IMR-90 (cell line): Measurements from ENCODE around the gene UBXN6. TPM values are rescaled to one million over a fixed set of nuclear protein-coding genes. Genes with fewer than 3 reads are reported as not detected.

ENCODE experiments used
- ATAC-seq: fragments of 200-7000 bp; cut with Tn5 transposase; 2 replicates; pipeline ENCODE4 v1.9.1; 2020; ENCODE audit warnings: low read depth, mild to moderate bottlenecking, moderate library complexity
- BruUV-seq: library from RNA; stranded (reverse); fragments of 400-500 nt; replicated peaks from 2 replicates; lab custom pipeline; 2021; lab: Mats Ljungman, UMichigan
- CTCF ChIA-PET: fragments of 300-600 bp; formaldehyde crosslinking; extraction: SDS; loops from one replicate; lab custom pipeline; 2021; ENCODE audit warnings: antibody characterized with exemption; lab: Yijun Ruan, JAX
- POLR2A ChIA-PET: fragments of 300-600 bp; sonication (Branson Sonifier 250); formaldehyde crosslinking; loops from one replicate; lab custom pipeline; 2022; ENCODE audit warnings: antibody characterized with exemption; ENCODE audit not compliant: unreplicated experiment; lab: Charles Lee
- DNase-seq: peaks from one replicate; pipeline ENCODE4 v3.0.0; 2013
- H2AFZ ChIP-seq: replicated peaks from 2 replicates; pipeline ENCODE3; 2013; ENCODE audit warnings: low read length, mild to moderate bottlenecking; ENCODE audit not compliant: poor library complexity
- H2AK5ac ChIP-seq: 2 replicates; pipeline ENCODE4 v1.6.1; 2013; ENCODE audit warnings: low read depth, low read length, inconsistent platforms
- H2AK9ac ChIP-seq: replicated peaks from 2 replicates; pipeline ENCODE3; 2013; ENCODE audit warnings: mild to moderate bottlenecking, low read depth, low read length, moderate library complexity; ENCODE audit not compliant: poor library complexity
- H2BK120ac ChIP-seq: 2 replicates; pipeline ENCODE4 v1.6.1; 2013; ENCODE audit warnings: low read depth, low read length, inconsistent platforms
- H2BK15ac ChIP-seq: 3 replicates; pipeline ENCODE4 v1.6.1; 2013; ENCODE audit warnings: low read depth, low read length, inconsistent platforms
- H2BK20ac ChIP-seq: 2 replicates; pipeline ENCODE4 v1.6.1; 2013; ENCODE audit warnings: low read depth, mild to moderate bottlenecking, inconsistent platforms, low read length, moderate library complexity
- H2BK5ac ChIP-seq: 2 replicates; pipeline ENCODE4 v1.6.1; 2013; ENCODE audit warnings: mild to moderate bottlenecking, low read depth, low read length, inconsistent platforms; ENCODE audit not compliant: poor library complexity, severe bottlenecking
- H3K14ac ChIP-seq: replicated peaks from 2 replicates; pipeline ENCODE4 v1.6.1; 2013; ENCODE audit warnings: low read depth, low read length, inconsistent platforms
- H3K18ac ChIP-seq: 2 replicates; pipeline ENCODE4 v1.6.1; 2013; ENCODE audit warnings: low read depth, low read length, control low read depth
- H3K23ac ChIP-seq: 2 replicates; pipeline ENCODE4 v1.6.1; 2013; ENCODE audit warnings: low read depth, low read length, inconsistent platforms
- H3K27ac ChIP-seq: 2 replicates; pipeline ENCODE4 v1.5.1; 2013; ENCODE audit warnings: mild to moderate bottlenecking, control low read depth, low read length; ENCODE audit not compliant: insufficient read depth
- H3K27me3 ChIP-seq: 2 replicates; pipeline ENCODE4 v1.6.1; 2013; ENCODE audit warnings: low read length; ENCODE audit not compliant: control insufficient read depth, insufficient read depth
- H3K36me3 ChIP-seq: 2 replicates; pipeline ENCODE4 v1.6.1; 2013; ENCODE audit warnings: low read length, mixed read lengths; ENCODE audit not compliant: control insufficient read depth, insufficient read depth
- H3K4ac ChIP-seq: 2 replicates; pipeline ENCODE4 v1.6.1; 2013; ENCODE audit warnings: low read depth, low read length, inconsistent platforms
- H3K4me1 ChIP-seq: 2 replicates; pipeline ENCODE4 v1.6.1; 2013; ENCODE audit warnings: low read length, mixed read lengths; ENCODE audit not compliant: control insufficient read depth, insufficient read depth
- H3K4me2 ChIP-seq: 2 replicates; pipeline ENCODE4 v1.6.1; 2013; ENCODE audit warnings: low read depth, mild to moderate bottlenecking, control low read depth, low read length, moderate library complexity
- H3K4me3 ChIP-seq: 2 replicates; pipeline ENCODE4 v1.5.1; 2013; ENCODE audit warnings: low read depth, mild to moderate bottlenecking, control low read depth, low read length, moderate library complexity; ENCODE audit not compliant: insufficient read depth
- H3K56ac ChIP-seq: 2 replicates; pipeline ENCODE4 v1.6.1; 2013; ENCODE audit warnings: low read length, inconsistent platforms; ENCODE audit not compliant: insufficient read depth; ENCODE audit errors: extremely low read depth
- H3K79me1 ChIP-seq, 2 experiments: 2 replicates each; pipeline ENCODE4 v1.6.1; 2013; ENCODE audit warnings: low read length in 2 of 2, inconsistent platforms in 1 of 2, low read depth in 1 of 2
- H3K9ac ChIP-seq: 2 replicates; pipeline ENCODE4 v1.6.1; 2013; ENCODE audit warnings: low read depth, low read length, control low read depth
- H3K9me1 ChIP-seq: 2 replicates; pipeline ENCODE4 v1.6.1; 2013; ENCODE audit warnings: low read length, inconsistent platforms; ENCODE audit not compliant: insufficient read depth
- H3K9me3 ChIP-seq: 2 replicates; pipeline ENCODE4 v1.6.1; 2013; ENCODE audit warnings: low read length; ENCODE audit not compliant: control insufficient read depth, insufficient read depth
- H4K20me1 ChIP-seq: 2 replicates; pipeline ENCODE4 v1.6.1; 2013; ENCODE audit warnings: low read length, inconsistent platforms; ENCODE audit not compliant: insufficient read depth
- H4K5ac ChIP-seq: 2 replicates; pipeline ENCODE4 v1.6.1; 2013; ENCODE audit warnings: mild to moderate bottlenecking, low read depth, low read length, control low read depth
- H4K8ac ChIP-seq, 2 experiments: 2 replicates each; pipeline ENCODE4 v1.6.1; 2013; ENCODE audit warnings: low read depth in 2 of 2, low read length in 2 of 2, control low read depth in 1 of 2, inconsistent platforms in 1 of 2
- H4K91ac ChIP-seq: 2 replicates; pipeline ENCODE4 v1.6.1; 2013; ENCODE audit warnings: low read depth, low read length, inconsistent platforms; ENCODE audit not compliant: insufficient read depth
- BHLHE40 ChIP-seq: fragments of 150-350 bp; IDR thresholded peaks from 2 replicates; pipeline ENCODE4 v1.6.1; 2016; ENCODE audit warnings: mild to moderate bottlenecking, low read depth, low read length
- CHD1 ChIP-seq: IDR thresholded peaks from 2 replicates; pipeline ENCODE4 v1.6.1; 2012; ENCODE audit warnings: low read depth, low read length, improper control_type of control experiment
- FOS ChIP-seq: fragments of 150-350 bp; IDR thresholded peaks from 2 replicates; pipeline ENCODE4 v1.6.1; 2016; ENCODE audit warnings: low read depth, low read length
- MAFK ChIP-seq: IDR thresholded peaks from 2 replicates; pipeline ENCODE4 v1.6.1; 2012; ENCODE audit warnings: low read depth, low read length, improper control_type of control experiment
- MAZ ChIP-seq: IDR thresholded peaks from 2 replicates; pipeline ENCODE4 v1.6.1; 2012; ENCODE audit warnings: low read depth, mild to moderate bottlenecking, low read length, improper control_type of control experiment, moderate library complexity, borderline replicate concordance
- MXI1 ChIP-seq: IDR thresholded peaks from 2 replicates; pipeline ENCODE4 v1.6.1; 2012; ENCODE audit warnings: low read depth, mild to moderate bottlenecking, low read length, moderate library complexity, borderline replicate concordance
- NFE2L2 ChIP-seq: fragments of 150-350 bp; IDR thresholded peaks from 2 replicates; pipeline ENCODE4 v1.6.1; 2016; ENCODE audit warnings: low read depth, mild to moderate bottlenecking, low read length
- POLR2A ChIP-seq: IDR thresholded peaks from 2 replicates; pipeline ENCODE4 v1.6.1; 2012; ENCODE audit warnings: mild to moderate bottlenecking, low read depth, low read length
- RFX5 ChIP-seq: IDR thresholded peaks from 2 replicates; pipeline ENCODE4 v1.8.0; 2012; ENCODE audit warnings: low read depth, mild to moderate bottlenecking, low read length, moderate library complexity
- SMC3 ChIP-seq: fragments of 150-350 bp; IDR thresholded peaks from 2 replicates; pipeline ENCODE4 v1.6.1; 2016; ENCODE audit warnings: low read depth, mild to moderate bottlenecking, antibody characterized with exemption, low read length, moderate library complexity
- USF2 ChIP-seq: fragments of 150-350 bp; IDR thresholded peaks from 2 replicates; pipeline ENCODE4 v1.6.1; 2017; ENCODE audit warnings: mild to moderate bottlenecking, antibody characterized with exemption, low read length, low read depth
- WGBS, 2 experiments: methylation state at CpG; one replicate each; pipeline versions ENCODE4 v1.1.5 to v1.1.7; 2013; ENCODE audit warnings: missing lambda C conversion rate in 2 of 2; ENCODE audit not compliant: insufficient read length in 1 of 2; ENCODE audit errors: extremely low coverage in 2 of 2; 5-methylcytosine and 5-hydroxymethylcytosine counted together
- dilution Hi-C: fragments of 300-500 bp; cut with HindIII; formaldehyde crosslinking; loops from one replicate; pipeline ENCODE4 v1.14.3; 2018; ENCODE audit warnings: low sequenced_read_pairs; ENCODE audit not compliant: unreplicated experiment
- in situ Hi-C: fragments of 300-500 bp; cut with MboI; formaldehyde crosslinking; loops from 3 replicates; pipeline ENCODE4 v1.14.3; 2019; ENCODE audit warnings: low sequenced_read_pairs, inconsistent platforms, mixed read lengths
- intact Hi-C: fragments of 100-400 bp; cut with micrococcal nuclease; formaldehyde crosslinking; loops from 2 replicates; pipeline ENCODE4 v1.10.0; 2022
- polyA plus RNA-seq, 3 experiments: library from polyadenylated mRNA; depleted of rRNA; stranded (reverse); fragments of >200 nt; gene quantifications; 2 replicates each; pipeline ENCODE4 v1.2.3, GENCODE V29; 2012; ENCODE audit warnings: low replicate concordance in 1 of 3
- total RNA-seq: library from RNA; depleted of rRNA; stranded (reverse); fragments of >200 nt; gene quantifications from 2 replicates; pipeline ENCODE4 v1.2.3, GENCODE V29; 2012

Gene UBXN6
- total and polyA plus RNA-seq, 2 of the 4 experiments (the other 2 are of a cell fraction) = 84.2 to 86.5 TPM

- Histone ChIP-seq H3K27me3 (no peaks in the 10 kb centered on the region), H3K18ac (no peak overlapping the region), H3K9me3 (no peaks in the 10 kb centered on the region), H3K9me1 (peaks cover 13% of the 10 kb centered on the region), H3K27ac (no peak overlapping the region), H3K4me3 (no peak overlapping the region), H2BK20ac (no peak overlapping the region), H4K91ac (no peak overlapping the region), H3K36me3 (peaks cover 76% of the 10 kb centered on the region), H4K20me1 (peaks cover 14% of the 10 kb centered on the region; the same call in 1 of the 2 replicates), H2BK120ac (no peak overlapping the region), H3K4me2 (no peak overlapping the region), H3K4ac (no peak overlapping the region), H3K23ac (no peak overlapping the region), H3K14ac (no peak overlapping the region), H3K9ac (no peak overlapping the region), H3K79me1 (peaks cover 7 to 20% of the 10 kb centered on the region in 2 experiments), H4K5ac (no peak overlapping the region), H3K4me1 (no peaks in the 10 kb centered on the region), H2AK9ac (no peak overlapping the region), H2BK15ac (no peak overlapping the region), H2BK5ac (no peak overlapping the region), H4K8ac (no peak overlapping the region), H2AK5ac (no peak overlapping the region), H3K56ac (no peak overlapping the region), H2AFZ (no peak overlapping the region)
- ATAC-seq (no peak), DNase-seq (no peak)
- intact Hi-C loops (no loop called here), in situ Hi-C loops (no loop called here), dilution Hi-C loops (no loop called here)
- CTCF ChIA-PET = no interaction called here
- WGBS, 2 experiments = 97% methylated on average over 5 of the region's 8 CpGs; no CpG with 5 or more reads in 1 of the 2 experiments
- BruUV-seq = no TSS peak
- no peak for TF ChIP-seq RFX5
- no peak for TF ChIP-seq BHLHE40
- TF ChIP-seq NFE2L2 = no peak
- TF ChIP-seq USF2 = no peak
- no peak for TF ChIP-seq POLR2A
- no peak for TF ChIP-seq CHD1
- TF ChIP-seq MXI1 = no peak
- TF ChIP-seq MAZ = no peak
- no peak for TF ChIP-seq FOS
- no peak for TF ChIP-seq MAFK
- TF ChIP-seq SMC3 = no peak
- POLR2A ChIA-PET = no interaction called here
Measured at GRCh38 chr19:4494691-4495064, 37.1 kb upstream of the UBXN6 start.
